BJ (cell line): ENCODE results near the gene ZNF562. TPM values are rescaled to one million over a fixed set of nuclear protein-coding genes. Genes with fewer than 3 reads are reported as not detected.

ENCODE experiments used
- CTCF ChIA-PET: fragments of 350-600 bp; formaldehyde crosslinking; extraction: SDS; loops from one replicate; lab custom pipeline; 2021; ENCODE audit warnings: antibody characterized with exemption, inconsistent platforms; lab: Yijun Ruan, JAX
- POLR2A ChIA-PET: fragments of 300-600 bp; sonication (Branson Sonifier 250); formaldehyde crosslinking; extraction: SDS; loops from one replicate; lab custom pipeline; 2021; ENCODE audit warnings: antibody characterized with exemption; lab: Charles Lee
- DNase-seq: peaks from one replicate; pipeline ENCODE4 v3.0.0-alpha.2; 2011; ENCODE audit warnings: low read depth
- H3K27me3 ChIP-seq: 2 replicates; pipeline ENCODE4 v1.6.0; 2011; ENCODE audit warnings: low read length; ENCODE audit not compliant: control insufficient read depth, insufficient read depth
- H3K36me3 ChIP-seq: 2 replicates; pipeline ENCODE4 v1.5.1; 2011; ENCODE audit warnings: low read length; ENCODE audit not compliant: control insufficient read depth, insufficient read depth
- H3K4me3 ChIP-seq: 2 replicates; pipeline ENCODE4 v1.5.1; 2011; ENCODE audit warnings: low read depth, mild to moderate bottlenecking, control low read depth, low read length
- CTCF ChIP-seq: IDR thresholded peaks from 2 replicates; pipeline ENCODE4 v1.5.1; 2011; ENCODE audit warnings: low read depth, mild to moderate bottlenecking, control low read depth, inconsistent platforms, low read length, moderate library complexity; ENCODE audit not compliant: insufficient read depth
- polyA plus RNA-seq: library from polyadenylated mRNA; depleted of rRNA; stranded (reverse); fragments of >200 nt; gene quantifications from 2 replicates; pipeline ENCODE4 v1.2.3, GENCODE V29; 2011

The ZNF562 gene
- polyA plus RNA-seq, 1 experiment: 6.3 TPM

GRCh38 chr19:9673912-9674662, 813 bp downstream of the ZNF562 start:
- CTCF ChIA-PET: no interaction called here

DNA sequence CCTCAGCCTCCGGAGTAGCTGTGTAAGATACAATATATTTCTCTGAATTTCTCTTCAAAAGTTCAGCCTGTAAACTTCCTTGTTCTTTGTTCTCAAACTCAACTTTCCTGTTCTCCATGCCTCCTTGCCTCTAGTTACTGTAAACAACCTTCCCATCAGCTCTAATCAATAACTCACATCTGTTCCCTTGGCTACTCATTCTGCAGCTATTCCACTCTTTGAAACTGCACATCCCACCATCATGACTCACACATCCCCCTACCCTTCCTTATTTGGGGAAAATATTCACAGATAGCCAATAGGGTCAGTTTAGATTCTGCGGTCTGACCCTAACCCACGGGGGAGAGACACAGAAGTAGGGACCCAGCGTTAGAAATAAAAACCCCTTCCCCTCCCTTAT, 2.0 kb downstream of the ZNF562 start:
- no peaks in the 10 kb centered on the region; the same call in 1 of the 2 replicates for H3K36me3 ChIP-seq
- DNase-seq: no peak
- no peak for TF ChIP-seq CTCF
- ChIA-PET POLR2A (no interaction called here), CTCF (no interaction called here)
- H3K27me3 ChIP-seq: no peaks in the 10 kb centered on the region
- H3K4me3 ChIP-seq: no peak overlapping the region

More at GRCh38 chr19:9673912-9674662, 813 bp downstream of the ZNF562 start:
- no peak for DNase-seq
- Histone ChIP-seq H3K36me3 (no peaks in the 10 kb centered on the region; the same call in 1 of the 2 replicates), H3K4me3 (peak overlapping the region; percentile 87), H3K27me3 (no peaks in the 10 kb centered on the region)
- POLR2A ChIA-PET: no interaction called here
- no peak for TF ChIP-seq CTCF

GRCh38 chr19:9671655-9672054, 3.2 kb downstream of the ZNF562 start:
- no peak for DNase-seq
- POLR2A ChIA-PET: no interaction called here

GRCh38 chr19:9668544-9668943, 6.4 kb downstream of the ZNF562 start:
- Histone ChIP-seq H3K36me3 (no peaks in the 10 kb centered on the region; the same call in 1 of the 2 replicates), H3K27me3 (no peaks in the 10 kb centered on the region), H3K4me3 (no peak overlapping the region)
- TF ChIP-seq CTCF: no peak
- DNase-seq: no peak
- ChIA-PET POLR2A (no interaction called here), CTCF (interaction anchor here (0.7 kb wide), 1 partner anchor 327 kb away, joined by 3 read pairs; no protein-coding TSS in a partner anchor)

More at GRCh38 chr19:9671655-9672054, 3.2 kb downstream of the ZNF562 start:
- Histone ChIP-seq H3K36me3 (no peaks in the 10 kb centered on the region; the same call in 1 of the 2 replicates), H3K27me3 (no peaks in the 10 kb centered on the region), H3K4me3 (no peak overlapping the region)
- CTCF ChIA-PET: no interaction called here
- TF ChIP-seq CTCF: no peak

GRCh38 chr19:9667898-9668297, 7.0 kb downstream of the ZNF562 start:
- POLR2A ChIA-PET: no interaction called here
- Histone ChIP-seq H3K27me3 (no peaks in the 10 kb centered on the region), H3K36me3 (no peaks in the 10 kb centered on the region), H3K4me3 (no peak overlapping the region)
- DNase-seq: no peak
- CTCF ChIA-PET: interaction anchor here (0.7 kb wide), 1 partner anchor 328 kb away, joined by 3 read pairs; no protein-coding TSS in a partner anchor
- TF ChIP-seq CTCF: no peak
